ENCODE results near the gene KAT7. TPM values are rescaled to one million over a fixed set of nuclear protein-coding genes. Genes with fewer than 3 reads are reported as not detected.

KAT7 gene
- total RNA-seq, 1 donor from 2014 or later, result 95.0 TPM

- Mint-ChIP-seq H3K36me3 (ENCODE audit: low read depth) (no peaks in the 10 kb centered on the region), H3K27me3 (peaks cover 14% of the 10 kb centered on the region), H3K9me3 (no peaks in the 10 kb centered on the region), H3K27ac (no peak overlapping the region), H3K4me3 (peak overlapping the region; percentile 85), H3K4me1 (peaks cover 12% of the 10 kb centered on the region)
- POLR2A ChIA-PET, result interaction anchor here (1.4 kb wide), 1 partner anchor 281 kb away, joined by 3 read pairs; no protein-coding TSS in a partner anchor
- ATAC-seq (ENCODE audit: low read depth) (no peak), DNase-seq (no peak)
- CTCF ChIA-PET, result interaction anchor here (0.8 kb wide), 1 partner anchor 147 kb away, joined by 4 read pairs; no protein-coding TSS in a partner anchor
- TF ChIP-seq, protein P1, sequence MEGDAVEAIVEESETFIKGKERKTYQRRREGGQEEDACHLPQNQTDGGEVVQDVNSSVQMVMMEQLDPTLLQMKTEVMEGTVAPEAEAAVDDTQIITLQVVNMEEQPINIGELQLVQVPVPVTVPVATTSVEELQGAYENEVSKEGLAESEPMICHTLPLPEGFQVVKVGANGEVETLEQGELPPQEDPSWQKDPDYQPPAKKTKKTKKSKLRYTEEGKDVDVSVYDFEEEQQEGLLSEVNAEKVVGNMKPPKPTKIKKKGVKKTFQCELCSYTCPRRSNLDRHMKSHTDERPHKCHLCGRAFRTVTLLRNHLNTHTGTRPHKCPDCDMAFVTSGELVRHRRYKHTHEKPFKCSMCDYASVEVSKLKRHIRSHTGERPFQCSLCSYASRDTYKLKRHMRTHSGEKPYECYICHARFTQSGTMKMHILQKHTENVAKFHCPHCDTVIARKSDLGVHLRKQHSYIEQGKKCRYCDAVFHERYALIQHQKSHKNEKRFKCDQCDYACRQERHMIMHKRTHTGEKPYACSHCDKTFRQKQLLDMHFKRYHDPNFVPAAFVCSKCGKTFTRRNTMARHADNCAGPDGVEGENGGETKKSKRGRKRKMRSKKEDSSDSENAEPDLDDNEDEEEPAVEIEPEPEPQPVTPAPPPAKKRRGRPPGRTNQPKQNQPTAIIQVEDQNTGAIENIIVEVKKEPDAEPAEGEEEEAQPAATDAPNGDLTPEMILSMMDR (IDR thresholded peaks at IDR 0.05), result no peak
- intact Hi-C loops (cut with micrococcal nuclease), result loop anchor here (1.0 kb wide), 1 partner anchor 283 kb away; no protein-coding TSS in a partner anchor
These were observed 62.4 kb downstream of the KAT7 start for GRCh38 chr17:49850772-49851386.

GRCh38 chr17:49851387-49852291 lies 63.2 kb downstream of the KAT7 start:
- POLR2A ChIA-PET, result interaction anchor here (0.6 to 1.4 kb wide), 3 partner anchors 282 to 495 kb away, joined by 3 to 4 read pairs (median 3); no protein-coding TSS in a partner anchor
- intact Hi-C loops (cut with micrococcal nuclease), result loop anchor here (1.0 kb wide), 1 partner anchor 283 kb away; no protein-coding TSS in a partner anchor

GRCh38 chr17:49853470-49854015 lies 65.1 kb downstream of the KAT7 start:
- POLR2A ChIA-PET, result no interaction called here
- intact Hi-C loops (cut with micrococcal nuclease), result no loop called here
- CTCF ChIA-PET, result interaction anchor here (1.4 kb wide), 2 partner anchors 145 to 234 kb away, joined by 3 to 5 read pairs; no protein-coding TSS in a partner anchor
- Mint-ChIP-seq H3K4me1 (peaks cover 12% of the 10 kb centered on the region), H3K9me3 (no peaks in the 10 kb centered on the region), H3K27me3 (peaks cover 17% of the 10 kb centered on the region), H3K36me3 (ENCODE audit: low read depth) (no peaks in the 10 kb centered on the region), H3K4me3 (no peak overlapping the region), H3K27ac (no peak overlapping the region)
- DNase-seq (no peak), ATAC-seq (ENCODE audit: low read depth) (no peak)
- TF ChIP-seq, protein P1 (IDR thresholded peaks at IDR 0.05), result no peak

More at GRCh38 chr17:49851387-49852291, 63.2 kb downstream of the KAT7 start:
- H3K4me1 Mint-ChIP-seq, result peaks cover 12% of the 10 kb centered on the region
- peaks cover 14% of the 10 kb centered on the region for H3K27me3 Mint-ChIP-seq
- H3K9me3 Mint-ChIP-seq, result no peaks in the 10 kb centered on the region
- ATAC-seq (ENCODE audit: low read depth) (peak; percentile 65), DNase-seq (peak; percentile 55)
- no peak overlapping the region for H3K27ac Mint-ChIP-seq
- TF ChIP-seq, protein P1 (IDR thresholded peaks at IDR 0.05), result no peak
- CTCF ChIA-PET, result interaction anchor here (0.8 kb wide), 2 partner anchors 9 to 146 kb away, joined by 3 to 4 read pairs; no protein-coding TSS in a partner anchor
- H3K36me3 Mint-ChIP-seq (ENCODE audit: low read depth), result no peaks in the 10 kb centered on the region
- peak overlapping the region; percentile 87 for H3K4me3 Mint-ChIP-seq

DNA sequence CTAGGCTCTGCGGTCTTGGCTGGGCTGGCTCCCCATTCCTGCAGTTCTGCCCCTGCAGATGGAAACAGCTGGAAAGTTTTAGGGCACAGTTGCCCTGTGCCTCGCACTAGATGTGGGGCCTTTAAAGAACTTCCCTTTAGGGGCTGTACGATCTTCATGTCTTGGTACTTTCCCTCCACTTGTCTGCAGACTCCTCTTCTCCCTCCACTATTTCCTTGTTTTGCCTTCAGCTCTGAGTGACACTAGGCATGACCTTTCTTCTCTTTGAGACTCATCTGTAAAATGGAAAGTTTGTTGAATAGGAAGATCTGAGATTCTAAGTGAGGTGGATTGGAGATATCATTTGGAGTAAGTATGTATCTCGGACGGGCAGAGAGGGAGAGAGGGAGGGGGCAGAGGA lies 65.6 kb downstream of the KAT7 start:
- Mint-ChIP-seq H3K27ac (no peak overlapping the region), H3K27me3 (peaks cover 22% of the 10 kb centered on the region), H3K4me3 (no peak overlapping the region)

More for the DNA sequence above, 65.6 kb downstream of the KAT7 start:
- ATAC-seq (ENCODE audit: low read depth) (no peak), DNase-seq (no peak)
- ChIA-PET CTCF (interaction anchor here (1.4 kb wide), 2 partner anchors 144 to 233 kb away, joined by 3 to 5 read pairs; no protein-coding TSS in a partner anchor), POLR2A (no interaction called here)
- no peaks in the 10 kb centered on the region for H3K36me3 Mint-ChIP-seq (ENCODE audit: low read depth)
- TF ChIP-seq, protein P1 (IDR thresholded peaks at IDR 0.05), result no peak
- intact Hi-C loops (cut with micrococcal nuclease), result no loop called here
- peaks cover 12% of the 10 kb centered on the region for H3K4me1 Mint-ChIP-seq
- no peaks in the 10 kb centered on the region for H3K9me3 Mint-ChIP-seq
